ENCODE results near the gene HBS1L.

- TF ChIP-seq CTCF (IDR thresholded peaks at IDR 0.05) (no peak), POLR2A (IDR thresholded peaks at IDR 0.05) (no peak), EP300 (IDR thresholded peaks at IDR 0.05) (no peak)
These were observed 32.4 kb downstream of the HBS1L start for GRCh38 chr6:135022050-135022697.

All from tibial nerve (tissue), 4 donors.